Measurements from ENCODE around the gene AGMO.

- TF ChIP-seq TAF1 (IDR thresholded peaks at IDR 0.05; ENCODE audit: borderline replicate concordance, low read depth, low read length): no peak
- no peak for TF ChIP-seq POLR2A (IDR thresholded peaks at IDR 0.05; ENCODE audit: low read depth, low read length)
Observed at GRCh38 chr7:15508258-15508657, 53.6 kb downstream of the AGMO start.
